Ovary (tissue), 9 donors: ENCODE data around the gene KRTAP12-3. TPM values are rescaled to one million over a fixed set of nuclear protein-coding genes. Genes with fewer than 3 reads are reported as not detected.

ENCODE experiments used
- DNase-seq, 5 donors: peaks; one replicate each; pipeline ENCODE4 v3.0.0-alpha.2; 2019 to 2020
- H3K27ac ChIP-seq, 2 donors: fragments of 200-600 bp; one replicate each; pipeline versions ENCODE4 v1.5.1 to v1.8.0; 2019 to 2022
- H3K27me3 ChIP-seq: fragments of 200-600 bp; one replicate; pipeline ENCODE4 v1.8.0; 2022
- H3K36me3 ChIP-seq: fragments of 200-600 bp; sonication (generic); one replicate; pipeline ENCODE4 v1.5.1; 2019
- H3K4me1 ChIP-seq: one replicate; pipeline ENCODE4 v1.8.1; 2013; ENCODE audit warnings: mild to moderate bottlenecking, moderate library complexity; ENCODE audit not compliant: insufficient read depth
- H3K4me3 ChIP-seq: fragments of 200-600 bp; sonication (generic); one replicate; pipeline ENCODE4 v1.5.1; 2017
- H3K9me3 ChIP-seq, 2 donors: fragments of 200-600 bp in 1 of 2; sonication (generic) in 1 of 2; one replicate each; pipeline versions ENCODE4 v1.5.1 to v1.8.1; 2013 to 2019; ENCODE audit warnings: mild to moderate bottlenecking in 1 of 2, moderate library complexity in 1 of 2
- EP300 ChIP-seq: sonication (generic); formaldehyde crosslinking; IDR thresholded peaks from one replicate; pipeline ENCODE4 v1.6.1; 2017; ENCODE audit warnings: antibody characterized with exemption
- POLR2A ChIP-seq: fragments of 450-650 bp; IDR thresholded peaks from one replicate; pipeline ENCODE4 v1.6.1; 2017; ENCODE audit warnings: antibody characterized with exemption, mild to moderate bottlenecking, moderate library complexity
- WGBS, 3 donors: extraction: QIAGEN DNeasy Blood & Tissue Kit in 1 of 3; methylation state at CpG; one replicate each; pipeline versions ENCODE4 v1.1.5 to v1.1.7; 2013 to 2017; 5-methylcytosine and 5-hydroxymethylcytosine counted together
- intact Hi-C, 4 donors: fragments of 100-400 bp; cut with DNase I; formaldehyde crosslinking; loops; one replicate each; pipeline versions ENCODE4 v1.11.0 to v1.15.1; 2022 to 2023
- polyA plus RNA-seq, 2 donors: library from polyadenylated mRNA; stranded (reverse); fragments of 200-250 nt in 1 of 2; fragments of 350-450 nt in 1 of 2; fragmentation: Illumina TruSeq in 1 of 2; extraction: RNeasy Lipid Tissue Mini Kit (QIAGEN cat#74804) in 1 of 2; gene quantifications; one replicate each; pipeline ENCODE4 v1.2.3, GENCODE V29; 2013 to 2014
- total RNA-seq, 7 donors: library from RNA; depleted of rRNA in 2 of 7; stranded (reverse); fragments of >200 nt in 2 of 7; fragmentation: NEBNext Ultra II Directional in 3 of 7; extraction: Animal tissue kit (Norgen Biotek cat#: 25700) in 3 of 7; gene quantifications; one replicate each; pipeline versions ENCODE4 v1.1.0 to v1.2.4, GENCODE V29; 2016 to 2023
- TF ChIP-seq, protein P1 (sequence below), 3 donors: fragments of 450-650 bp in 2 of 3; fragments of 200-600 bp in 1 of 3; IDR thresholded peaks; one replicate each; pipeline versions ENCODE4 v1.5.1 to v1.8.0; 2016 to 2022; ENCODE audit warnings: antibody characterized with exemption in 3 of 3, mild to moderate bottlenecking in 1 of 3
- donor health status: DM: no; HTN: no; CAD: no; lungs with moderate emphysema.
- donor health status: DM: no; HTN: no; CAD: no.
- donor health status: Bipolar disorder and iron deficiency.
- donor health status: DM: yes; HTN: yes; CAD: no.
- donor health status: DM: no; HTN: no; CAD: no.
- donor health status: DM: yes; HTN: yes; CAD: no.

Gene KRTAP12-3
- total and polyA plus RNA-seq, 9 donors: not detected

GRCh38 chr21:44692798-44693512 lies 35.2 kb downstream of the KRTAP12-3 start:
- H3K9me3 ChIP-seq: no peaks in the 10 kb centered on the region
- no peak for DNase-seq
- TF ChIP-seq, protein P1, sequence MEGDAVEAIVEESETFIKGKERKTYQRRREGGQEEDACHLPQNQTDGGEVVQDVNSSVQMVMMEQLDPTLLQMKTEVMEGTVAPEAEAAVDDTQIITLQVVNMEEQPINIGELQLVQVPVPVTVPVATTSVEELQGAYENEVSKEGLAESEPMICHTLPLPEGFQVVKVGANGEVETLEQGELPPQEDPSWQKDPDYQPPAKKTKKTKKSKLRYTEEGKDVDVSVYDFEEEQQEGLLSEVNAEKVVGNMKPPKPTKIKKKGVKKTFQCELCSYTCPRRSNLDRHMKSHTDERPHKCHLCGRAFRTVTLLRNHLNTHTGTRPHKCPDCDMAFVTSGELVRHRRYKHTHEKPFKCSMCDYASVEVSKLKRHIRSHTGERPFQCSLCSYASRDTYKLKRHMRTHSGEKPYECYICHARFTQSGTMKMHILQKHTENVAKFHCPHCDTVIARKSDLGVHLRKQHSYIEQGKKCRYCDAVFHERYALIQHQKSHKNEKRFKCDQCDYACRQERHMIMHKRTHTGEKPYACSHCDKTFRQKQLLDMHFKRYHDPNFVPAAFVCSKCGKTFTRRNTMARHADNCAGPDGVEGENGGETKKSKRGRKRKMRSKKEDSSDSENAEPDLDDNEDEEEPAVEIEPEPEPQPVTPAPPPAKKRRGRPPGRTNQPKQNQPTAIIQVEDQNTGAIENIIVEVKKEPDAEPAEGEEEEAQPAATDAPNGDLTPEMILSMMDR (IDR thresholded peaks at IDR 0.05): no peak
- TF ChIP-seq POLR2A (no peak), EP300 (no peak)
- H3K4me1 ChIP-seq: no peaks in the 10 kb centered on the region
- no peaks in the 10 kb centered on the region for H3K27me3 ChIP-seq
- no peak overlapping the region for H3K27ac ChIP-seq
- no peak overlapping the region for H3K4me3 ChIP-seq
- no peaks in the 10 kb centered on the region for H3K36me3 ChIP-seq
- intact Hi-C loops: no loop called here
- 44 to 72% (median 68%) methylated on average over 2 of the region's 2 CpGs for WGBS, 3 donors

GRCh38 chr21:44694776-44695175 lies 37.0 kb downstream of the KRTAP12-3 start:
- Histone ChIP-seq H3K27me3 (no peaks in the 10 kb centered on the region), H3K4me1 (no peaks in the 10 kb centered on the region), H3K4me3 (no peak overlapping the region), H3K9me3 (no peaks in the 10 kb centered on the region), H3K36me3 (no peaks in the 10 kb centered on the region), H3K27ac (no peak overlapping the region)
- intact Hi-C loops: no loop called here
- DNase-seq: no peak
- WGBS, 3 donors: 60 to 71% (median 70%) methylated on average over 11 of the region's 11 CpGs
- TF ChIP-seq, protein P1 (IDR thresholded peaks at IDR 0.05): no peak
- TF ChIP-seq POLR2A (no peak), EP300 (no peak)

GRCh38 chr21:44695184-44695583 lies 37.5 kb downstream of the KRTAP12-3 start:
- Histone ChIP-seq H3K4me1 (no peaks in the 10 kb centered on the region), H3K27ac (no peak overlapping the region), H3K4me3 (no peak overlapping the region), H3K9me3 (no peaks in the 10 kb centered on the region), H3K36me3 (no peaks in the 10 kb centered on the region), H3K27me3 (no peaks in the 10 kb centered on the region)
- intact Hi-C loops: no loop called here
- no peak for DNase-seq
- WGBS, 3 donors: 53 to 66% (median 58%) methylated on average over 8 of the region's 8 CpGs
- TF ChIP-seq, protein P1 (IDR thresholded peaks at IDR 0.05): no peak
- TF ChIP-seq EP300 (no peak), POLR2A (no peak)

- H3K27me3 ChIP-seq: no peaks in the 10 kb centered on the region
Measured at GRCh38 chr21:44695641-44696040, 37.9 kb downstream of the KRTAP12-3 start.

More at GRCh38 chr21:44695641-44696040, 37.9 kb downstream of the KRTAP12-3 start:
- Histone ChIP-seq H3K4me1 (no peaks in the 10 kb centered on the region), H3K4me3 (no peak overlapping the region), H3K27ac (no peak overlapping the region), H3K9me3 (no peaks in the 10 kb centered on the region), H3K36me3 (no peaks in the 10 kb centered on the region)
- no peak for DNase-seq
- TF ChIP-seq POLR2A (no peak), EP300 (no peak)
- TF ChIP-seq, protein P1 (IDR thresholded peaks at IDR 0.05): no peak
- intact Hi-C loops: no loop called here
- WGBS, 3 donors: 67 to 77% (median 72%) methylated on average over 8 of the region's 8 CpGs
